Measurements from ENCODE around the gene KDF1.

DNA sequence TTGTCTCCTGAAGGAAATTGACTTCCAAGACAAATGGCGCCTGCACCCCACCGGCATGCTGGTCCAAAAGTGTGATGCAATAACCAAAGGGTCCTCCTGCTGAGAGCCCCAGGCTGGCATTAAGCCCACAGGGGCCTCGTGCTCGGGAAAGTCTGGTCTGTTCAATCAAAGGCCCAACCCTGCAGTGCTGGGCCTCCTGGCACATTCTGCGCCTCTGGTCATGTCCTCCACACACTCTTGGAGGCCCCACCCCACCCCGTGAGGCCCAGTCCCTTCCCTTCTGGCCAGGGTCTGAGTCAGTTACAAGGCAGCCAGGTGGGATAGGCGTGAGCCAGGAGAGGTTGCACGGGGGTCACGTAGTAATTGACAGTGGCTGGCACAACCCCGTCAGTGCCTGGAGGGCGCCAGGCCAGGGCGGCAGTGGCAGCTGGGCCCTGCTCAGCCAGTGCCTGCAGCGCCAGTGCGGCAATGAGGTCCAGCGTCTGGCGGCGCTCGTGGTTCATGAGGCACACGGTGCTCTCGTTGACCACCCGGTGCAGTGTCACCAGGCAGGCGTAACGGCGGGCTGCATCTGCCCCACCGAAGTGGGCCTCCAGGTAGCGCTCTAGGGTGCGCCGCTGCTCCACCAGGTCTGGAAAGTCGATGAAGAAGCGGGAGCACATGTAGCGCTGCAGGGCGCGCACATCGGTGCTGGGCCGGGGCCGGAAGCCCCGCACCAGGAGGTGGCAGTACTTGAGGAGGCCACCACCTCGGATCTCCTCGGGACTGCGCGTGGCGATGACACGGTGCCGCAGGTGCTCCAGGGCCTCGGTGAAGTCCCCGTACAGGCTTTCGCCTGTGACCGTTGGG lies 45.6 kb upstream of the KDF1 start:
- no peak for TF ChIP-seq CTCF (IDR thresholded peaks at IDR 0.05 in 4 of 5, conservative IDR thresholded peaks at IDR 0.05 in 1 of 5)
- no peak for TF ChIP-seq POLR2A (IDR thresholded peaks at IDR 0.05)

Measured in gastrocnemius medialis (tissue), 4 donors.